Amniotic stem cell (primary cell): Measurements from ENCODE around the gene PRDM11.

Experiments used
- DNase-seq: peaks from one replicate; lab custom pipeline; 2025; lab: John Stamatoyannopoulos, UW

The PRDM11 gene

GRCh38 chr11:45209891-45210699 lies 63.7 kb downstream of the PRDM11 start:
- no peak for DNase-seq

- DNase-seq: no peak
Measured at GRCh38 chr11:45210846-45211245, 64.4 kb downstream of the PRDM11 start.

- DNase-seq: no peak
Measured at GRCh38 chr11:45211732-45212131, 65.3 kb downstream of the PRDM11 start.

GRCh38 chr11:45212566-45213315 lies 66.3 kb downstream of the PRDM11 start:
- DNase-seq: no peak

- no peak for DNase-seq
Measured at GRCh38 chr11:45213316-45213665, 66.9 kb downstream of the PRDM11 start.

GRCh38 chr11:45213717-45214116 lies 67.3 kb downstream of the PRDM11 start:
- DNase-seq: no peak

- no peak for DNase-seq
Measured at GRCh38 chr11:45215098-45215865, 68.8 kb downstream of the PRDM11 start.

- no peak for DNase-seq
Measured at GRCh38 chr11:45216031-45216430, 69.6 kb downstream of the PRDM11 start.

- DNase-seq: no peak
Measured at GRCh38 chr11:45216901-45217300, 70.5 kb downstream of the PRDM11 start.

GRCh38 chr11:45217991-45218390 lies 71.6 kb downstream of the PRDM11 start:
- DNase-seq: no peak

GRCh38 chr11:45218705-45219104 lies 72.3 kb downstream of the PRDM11 start:
- no peak for DNase-seq

GRCh38 chr11:45219411-45219810 lies 73.0 kb downstream of the PRDM11 start:
- DNase-seq: no peak

- no peak for DNase-seq
Measured at GRCh38 chr11:45223496-45223895, 77.1 kb downstream of the PRDM11 start.

- no peak for DNase-seq
Measured at GRCh38 chr11:45224766-45225165, 78.3 kb downstream of the PRDM11 start.

GRCh38 chr11:45225277-45225676 lies 78.8 kb downstream of the PRDM11 start:
- no peak for DNase-seq

- no peak for DNase-seq
Measured at GRCh38 chr11:45225961-45226871, 79.8 kb downstream of the PRDM11 start.

GRCh38 chr11:45226901-45227300 lies 80.5 kb downstream of the PRDM11 start:
- DNase-seq: no peak

- no peak for DNase-seq
Measured at GRCh38 chr11:45227836-45228235, 81.4 kb downstream of the PRDM11 start.

GRCh38 chr11:45229401-45230020 lies 83.1 kb downstream of the PRDM11 start:
- no peak for DNase-seq

GRCh38 chr11:45232341-45233080 lies 86.1 kb downstream of the PRDM11 start:
- DNase-seq: no peak
